ENCODE results near the gene FPR1. TPM values are rescaled to one million over a fixed set of nuclear protein-coding genes. Genes with fewer than 3 reads are reported as not detected.

FPR1 gene
- total RNA-seq, 4 donors from 2014 or later: 1.5 to 4.4 TPM; not detected in 2

GRCh38 chr19:51711702-51712101 lies 40.0 kb downstream of the FPR1 start:
- Histone ChIP-seq H3K9me3 (no peaks in the 10 kb centered on the region), H3K4me3 (no peak overlapping the region), H3K36me3 (no peaks in the 10 kb centered on the region), H3K27ac (no peak overlapping the region), H3K4me1 (no peaks in the 10 kb centered on the region), H3K27me3 (no peaks in the 10 kb centered on the region)
- no peak for DNase-seq
- WGBS, 2 donors (ENCODE audit: low coverage in 1 of 2): 33 to 83% methylated on average over 1 of the region's 1 CpG
- TF ChIP-seq EP300 (IDR thresholded peaks at IDR 0.05; ENCODE audit: low read depth): no peak
- no peak for TF ChIP-seq POLR2A (IDR thresholded peaks at IDR 0.05)
- TF ChIP-seq CTCF (IDR thresholded peaks at IDR 0.05): no peak
- TF ChIP-seq POLR2AphosphoS5 (IDR thresholded peaks at IDR 0.05): no peak
- in situ Hi-C loops (cut with MboI; ENCODE audit: low pct_ligation_motif_present in 1 of 4, low pct_unique_long_range_greater_than_20kb in 1 of 4, low sequenced_read_pairs in 3 of 4): no loop called here
- intact Hi-C loops (cut with DNase I; ENCODE audit: low total_unique reads): no loop called here

- no peak for TF ChIP-seq POLR2AphosphoS5 (IDR thresholded peaks at IDR 0.05)
- in situ Hi-C loops (cut with MboI; ENCODE audit: low pct_ligation_motif_present in 1 of 4, low pct_unique_long_range_greater_than_20kb in 1 of 4, low sequenced_read_pairs in 3 of 4) (no loop called here), intact Hi-C loops (cut with DNase I; ENCODE audit: low total_unique reads) (no loop called here)
- 80 to 100% methylated on average over 1 to 2 of the region's 2 CpGs for WGBS, 2 donors (ENCODE audit: low coverage in 1 of 2)
- Histone ChIP-seq H3K4me1 (peaks cover under 1 to 3% (median 2%) of the 10 kb centered on the region in 4 donors), H3K4me3 (no peak overlapping the region), H3K36me3 (no peaks in the 10 kb centered on the region), H3K9me3 (no peaks in the 10 kb centered on the region), H3K27me3 (no peaks in the 10 kb centered on the region), H3K27ac (no peak overlapping the region)
- no peak for DNase-seq
Measured at GRCh38 chr19:51710163-51710562, 41.5 kb downstream of the FPR1 start.

- DNase-seq: no peak
- no peak overlapping the region for H3K27ac ChIP-seq
- TF ChIP-seq POLR2AphosphoS5 (IDR thresholded peaks at IDR 0.05) (no peak), CTCF (IDR thresholded peaks at IDR 0.05) (no peak), EP300 (IDR thresholded peaks at IDR 0.05; ENCODE audit: low read depth) (no peak), POLR2A (IDR thresholded peaks at IDR 0.05) (no peak)
- H3K36me3 ChIP-seq: no peaks in the 10 kb centered on the region
- WGBS, 2 donors (ENCODE audit: low coverage in 1 of 2): 58 to 75% methylated on average over 4 to 6 of the region's 6 CpGs
- H3K27me3 ChIP-seq: no peaks in the 10 kb centered on the region
- in situ Hi-C loops (cut with MboI; ENCODE audit: low pct_ligation_motif_present in 1 of 4, low pct_unique_long_range_greater_than_20kb in 1 of 4, low sequenced_read_pairs in 3 of 4) (no loop called here), intact Hi-C loops (cut with DNase I; ENCODE audit: low total_unique reads) (no loop called here)
- H3K9me3 ChIP-seq: no peaks in the 10 kb centered on the region
- peaks cover 6 to 9% (median 8%) of the 10 kb centered on the region in 4 donors for H3K4me1 ChIP-seq
- no peak overlapping the region for H3K4me3 ChIP-seq
Measured at GRCh38 chr19:51709575-51709974, 42.1 kb downstream of the FPR1 start.

- 81 to 100% methylated on average over 1 to 4 of the region's 4 CpGs for WGBS, 2 donors (ENCODE audit: low coverage in 1 of 2)
- no peak for DNase-seq
- H3K4me3 ChIP-seq: no peak overlapping the region
- intact Hi-C loops (cut with DNase I; ENCODE audit: low total_unique reads) (no loop called here), in situ Hi-C loops (cut with MboI; ENCODE audit: low pct_ligation_motif_present in 1 of 4, low pct_unique_long_range_greater_than_20kb in 1 of 4, low sequenced_read_pairs in 3 of 4) (no loop called here)
- no peaks in the 10 kb centered on the region for H3K27me3 ChIP-seq
- no peak for TF ChIP-seq POLR2A (IDR thresholded peaks at IDR 0.05)
- TF ChIP-seq EP300 (IDR thresholded peaks at IDR 0.05; ENCODE audit: low read depth): no peak
- no peak for TF ChIP-seq POLR2AphosphoS5 (IDR thresholded peaks at IDR 0.05)
- no peak for TF ChIP-seq CTCF (IDR thresholded peaks at IDR 0.05)
- peaks cover 7 to 14% (median 9%) of the 10 kb centered on the region in 4 donors for H3K4me1 ChIP-seq
- H3K36me3 ChIP-seq: no peaks in the 10 kb centered on the region
- H3K9me3 ChIP-seq: no peaks in the 10 kb centered on the region
- H3K27ac ChIP-seq: no peak overlapping the region
Measured at GRCh38 chr19:51708811-51709210, 42.9 kb downstream of the FPR1 start.

GRCh38 chr19:51706885-51707284 lies 44.8 kb downstream of the FPR1 start:
- H3K36me3 ChIP-seq: no peaks in the 10 kb centered on the region
- no peaks in the 10 kb centered on the region for H3K9me3 ChIP-seq
- 95 to 98% methylated on average over 3 of the region's 3 CpGs for WGBS, 2 donors (ENCODE audit: low coverage in 1 of 2)
- intact Hi-C loops (cut with DNase I; ENCODE audit: low total_unique reads) (no loop called here), in situ Hi-C loops (cut with MboI; ENCODE audit: low pct_ligation_motif_present in 1 of 4, low pct_unique_long_range_greater_than_20kb in 1 of 4, low sequenced_read_pairs in 3 of 4) (no loop called here)
- TF ChIP-seq POLR2A (IDR thresholded peaks at IDR 0.05): no peak
- TF ChIP-seq EP300 (IDR thresholded peaks at IDR 0.05; ENCODE audit: low read depth): no peak
- no peak for TF ChIP-seq POLR2AphosphoS5 (IDR thresholded peaks at IDR 0.05)
- no peak for TF ChIP-seq CTCF (IDR thresholded peaks at IDR 0.05)
- no peak overlapping the region for H3K27ac ChIP-seq
- H3K4me3 ChIP-seq: no peak overlapping the region
- no peaks in the 10 kb centered on the region for H3K27me3 ChIP-seq
- peaks cover 13 to 33% (median 23%) of the 10 kb centered on the region in 4 donors for H3K4me1 ChIP-seq
- DNase-seq: no peak

Data from transverse colon (tissue), 4 donors.